ENCODE measurements around the gene RNF5.

RNF5 gene

GRCh38 chr6:32168807-32169591, 9.2 kb upstream of the RNF5 start:
- Histone ChIP-seq H3K9me3 (ENCODE audit: insufficient read depth, low read depth, low read length) (no peaks in the 10 kb centered on the region), H3K27me3 (ENCODE audit: insufficient read depth, low read length) (no peaks in the 10 kb centered on the region), H3K4me1 (ENCODE audit: insufficient read depth, low read length) (peaks cover 6% of the 10 kb centered on the region; the same call in 1 of the 2 replicates), H3K36me3 (ENCODE audit: insufficient read depth, low read length) (peaks cover 70% of the 10 kb centered on the region), H3K27ac (ENCODE audit: low read depth, low read length) (no peak overlapping the region), H3K9ac (ENCODE audit: low read depth, low read length) (no peak overlapping the region), H3K4me3 (ENCODE audit: low read length) (no peak overlapping the region)
- 91% methylated on average over 11 of the region's 11 CpGs for WGBS

- Histone ChIP-seq H3K4me3 (ENCODE audit: low read length) (no peak overlapping the region), H3K9ac (ENCODE audit: low read depth, low read length) (no peak overlapping the region), H3K9me3 (ENCODE audit: insufficient read depth, low read depth, low read length) (no peaks in the 10 kb centered on the region), H3K4me1 (ENCODE audit: insufficient read depth, low read length) (peaks cover 12% of the 10 kb centered on the region; the same call in 1 of the 2 replicates), H3K36me3 (ENCODE audit: insufficient read depth, low read length) (peaks cover 68% of the 10 kb centered on the region), H3K27me3 (ENCODE audit: insufficient read depth, low read length) (no peaks in the 10 kb centered on the region), H3K27ac (ENCODE audit: low read depth, low read length) (no peak overlapping the region)
- 91% methylated on average over 11 of the region's 11 CpGs for WGBS
Observed at GRCh38 chr6:32170294-32170693, 7.9 kb upstream of the RNF5 start.

GRCh38 chr6:32171234-32171633, 7.0 kb upstream of the RNF5 start:
- no peaks in the 10 kb centered on the region for H3K27me3 ChIP-seq (ENCODE audit: insufficient read depth, low read length)
- peaks cover 12% of the 10 kb centered on the region; the same call in 1 of the 2 replicates for H3K4me1 ChIP-seq (ENCODE audit: insufficient read depth, low read length)
- no peak overlapping the region for H3K4me3 ChIP-seq (ENCODE audit: low read length)
- H3K9me3 ChIP-seq (ENCODE audit: insufficient read depth, low read depth, low read length), result no peaks in the 10 kb centered on the region
- WGBS, result 97% methylated on average over 6 of the region's 6 CpGs
- H3K9ac ChIP-seq (ENCODE audit: low read depth, low read length), result no peak overlapping the region
- H3K36me3 ChIP-seq (ENCODE audit: insufficient read depth, low read length), result peaks cover 61% of the 10 kb centered on the region
- no peak overlapping the region for H3K27ac ChIP-seq (ENCODE audit: low read depth, low read length)

- Histone ChIP-seq H3K4me3 (ENCODE audit: low read length) (no peak overlapping the region), H3K9ac (ENCODE audit: low read depth, low read length) (peak overlapping the region; percentile 13; the same call in 1 of the 2 replicates), H3K4me1 (ENCODE audit: insufficient read depth, low read length) (peaks cover 12% of the 10 kb centered on the region; the same call in 1 of the 2 replicates), H3K36me3 (ENCODE audit: insufficient read depth, low read length) (peaks cover 45% of the 10 kb centered on the region), H3K27me3 (ENCODE audit: insufficient read depth, low read length) (no peaks in the 10 kb centered on the region), H3K9me3 (ENCODE audit: insufficient read depth, low read depth, low read length) (no peaks in the 10 kb centered on the region), H3K27ac (ENCODE audit: low read depth, low read length) (no peak overlapping the region)
- 79% methylated on average over 4 of the region's 4 CpGs for WGBS
Observed at GRCh38 chr6:32173051-32173727, 5.0 kb upstream of the RNF5 start.

- peak overlapping the region; percentile 97 for H3K4me3 ChIP-seq (ENCODE audit: low read length)
- no peak overlapping the region for H3K9ac ChIP-seq (ENCODE audit: low read depth, low read length)
- peaks cover 12% of the 10 kb centered on the region; the same call in 1 of the 2 replicates for H3K4me1 ChIP-seq (ENCODE audit: insufficient read depth, low read length)
- no peak overlapping the region for H3K27ac ChIP-seq (ENCODE audit: low read depth, low read length)
- no peaks in the 10 kb centered on the region for H3K27me3 ChIP-seq (ENCODE audit: insufficient read depth, low read length)
- no peaks in the 10 kb centered on the region for H3K9me3 ChIP-seq (ENCODE audit: insufficient read depth, low read depth, low read length)
- peaks cover 34% of the 10 kb centered on the region for H3K36me3 ChIP-seq (ENCODE audit: insufficient read depth, low read length)
- 93% methylated on average over 1 of the region's 1 CpG for WGBS
Observed at GRCh38 chr6:32174416-32174815, 3.8 kb upstream of the RNF5 start.

- peaks cover 12% of the 10 kb centered on the region; the same call in 1 of the 2 replicates for H3K4me1 ChIP-seq (ENCODE audit: insufficient read depth, low read length)
- H3K4me3 ChIP-seq (ENCODE audit: low read length), result peak overlapping the region; percentile 97
- peak overlapping the region; percentile 79 for H3K9ac ChIP-seq (ENCODE audit: low read depth, low read length)
- H3K27ac ChIP-seq (ENCODE audit: low read depth, low read length), result no peak overlapping the region
- H3K36me3 ChIP-seq (ENCODE audit: insufficient read depth, low read length), result peaks cover 34% of the 10 kb centered on the region
- 3% methylated on average over 2 of the region's 2 CpGs for WGBS
- no peaks in the 10 kb centered on the region for H3K27me3 ChIP-seq (ENCODE audit: insufficient read depth, low read length)
- no peaks in the 10 kb centered on the region for H3K9me3 ChIP-seq (ENCODE audit: insufficient read depth, low read depth, low read length)
Observed at GRCh38 chr6:32175322-32175710, 2.9 kb upstream of the RNF5 start.

GRCh38 chr6:32175711-32176475, 2.3 kb upstream of the RNF5 start, which contains the start of gene AGPAT1:
TSS of gene AGPAT1 (minus strand) at chr6:32176084. CDS start at chr6:32171496, 4,588 bp downstream.
- no peaks in the 10 kb centered on the region for H3K27me3 ChIP-seq (ENCODE audit: insufficient read depth, low read length)
- peak within 1 kb of the TSS; percentile 97 for H3K4me3 ChIP-seq (ENCODE audit: low read length)
- peak within 1 kb of the TSS; percentile 98 for H3K27ac ChIP-seq (ENCODE audit: low read depth, low read length)
- H3K9ac ChIP-seq (ENCODE audit: low read depth, low read length), result peak within 1 kb of the TSS; percentile 85
- under 1% methylated on average over 20 of the region's 27 CpGs for WGBS
- no peaks in the 10 kb centered on the region for H3K9me3 ChIP-seq (ENCODE audit: insufficient read depth, low read depth, low read length)
- H3K4me1 ChIP-seq (ENCODE audit: insufficient read depth, low read length), result peaks cover 12% of the 10 kb centered on the region; the same call in 1 of the 2 replicates
- peaks cover 32% of the 10 kb centered on the region for H3K36me3 ChIP-seq (ENCODE audit: insufficient read depth, low read length)

GRCh38 chr6:32176476-32177182, 1.6 kb upstream of the RNF5 start:
- Histone ChIP-seq H3K27ac (ENCODE audit: low read depth, low read length) (peak overlapping the region; percentile 98), H3K9ac (ENCODE audit: low read depth, low read length) (peak overlapping the region; percentile 85), H3K4me3 (ENCODE audit: low read length) (peak overlapping the region; percentile 97), H3K36me3 (ENCODE audit: insufficient read depth, low read length) (peaks cover 32% of the 10 kb centered on the region), H3K4me1 (ENCODE audit: insufficient read depth, low read length) (peaks cover 12% of the 10 kb centered on the region; the same call in 1 of the 2 replicates), H3K27me3 (ENCODE audit: insufficient read depth, low read length) (no peaks in the 10 kb centered on the region), H3K9me3 (ENCODE audit: insufficient read depth, low read depth, low read length) (no peaks in the 10 kb centered on the region)
- 18% methylated on average over 5 of the region's 5 CpGs for whole genome bisulfite sequencing

- no peaks in the 10 kb centered on the region for H3K9me3 ChIP-seq (ENCODE audit: insufficient read depth, low read depth, low read length)
- H3K36me3 ChIP-seq (ENCODE audit: insufficient read depth, low read length), result peaks cover 33% of the 10 kb centered on the region
- H3K4me3 ChIP-seq (ENCODE audit: low read length), result peak overlapping the region; percentile 97
- no peaks in the 10 kb centered on the region for H3K27me3 ChIP-seq (ENCODE audit: insufficient read depth, low read length)
- H3K9ac ChIP-seq (ENCODE audit: low read depth, low read length), result peak overlapping the region; percentile 85
- peaks cover 12% of the 10 kb centered on the region; the same call in 1 of the 2 replicates for H3K4me1 ChIP-seq (ENCODE audit: insufficient read depth, low read length)
- H3K27ac ChIP-seq (ENCODE audit: low read depth, low read length), result peak overlapping the region; percentile 98
- 0% methylated on average over 20 of the region's 20 CpGs for WGBS
Observed at GRCh38 chr6:32177183-32177787, 920 bp upstream of the RNF5 start.

Data from HUES64 (cell line).